HG03066 (cell line): ENCODE measurements around the gene HDAC9.
"Not testable (repeated sequence)": the region's sequence is repeated elsewhere in the genome, so short reads cannot be mapped to it uniquely, and the experiment has no call there.

ENCODE experiments used
- ATAC-seq: cut with Tn5 transposase; IDR thresholded peaks from one replicate; pipeline ENCODE4 v1.9.1; 2021; ENCODE audit warnings: low read depth; ENCODE audit not compliant: unreplicated experiment

HDAC9 gene

GRCh38 chr7:18913106-18913505 is 417.6 kb downstream of the HDAC9 start:
- no peak for ATAC-seq

GRCh38 chr7:18916826-18917225 is 421.3 kb downstream of the HDAC9 start:
- no peak for ATAC-seq

GRCh38 chr7:18927134-18927533 is 431.6 kb downstream of the HDAC9 start:
- no peak for ATAC-seq

GRCh38 chr7:18936265-18936664 is 440.7 kb downstream of the HDAC9 start:
- ATAC-seq, result no peak

GRCh38 chr7:18939771-18940592 is 444.4 kb downstream of the HDAC9 start:
- ATAC-seq, result no peak

- ATAC-seq, result no peak
Observed at GRCh38 chr7:18940593-18941134, 445.1 kb downstream of the HDAC9 start.

- no peak for ATAC-seq
Observed at GRCh38 chr7:18941207-18941606, 445.7 kb downstream of the HDAC9 start.

GRCh38 chr7:18948521-18948920 is 453.0 kb downstream of the HDAC9 start:
- no peak for ATAC-seq

GRCh38 chr7:18952846-18953245 is 457.3 kb downstream of the HDAC9 start:
- no peak for ATAC-seq

GRCh38 chr7:18958627-18959026 is 463.1 kb downstream of the HDAC9 start:
- ATAC-seq, result no peak

GRCh38 chr7:18960725-18961124 is 465.2 kb downstream of the HDAC9 start:
- no peak for ATAC-seq

GRCh38 chr7:18962031-18962430 is 466.5 kb downstream of the HDAC9 start:
- no peak for ATAC-seq

GRCh38 chr7:18965657-18966056 is 470.1 kb downstream of the HDAC9 start:
- no peak for ATAC-seq

- ATAC-seq, result not testable (repeated sequence)
Observed at GRCh38 chr7:18967755-18968154, 472.2 kb downstream of the HDAC9 start.

GRCh38 chr7:18971839-18972238 is 476.3 kb downstream of the HDAC9 start:
- ATAC-seq, result no peak

GRCh38 chr7:18974803-18975202 is 479.3 kb downstream of the HDAC9 start:
- ATAC-seq, result no peak

GRCh38 chr7:18975276-18975675 is 479.7 kb downstream of the HDAC9 start:
- ATAC-seq, result no peak

GRCh38 chr7:18975689-18976280 is 480.2 kb downstream of the HDAC9 start:
- no peak for ATAC-seq

GRCh38 chr7:18976715-18977471 is 481.3 kb downstream of the HDAC9 start:
- ATAC-seq, result no peak

- no peak for ATAC-seq
Observed at GRCh38 chr7:18978108-18978495, 482.6 kb downstream of the HDAC9 start.

GRCh38 chr7:18990700-18991099 is 495.2 kb downstream of the HDAC9 start:
- ATAC-seq, result not testable (repeated sequence)
